ENCODE results near the gene AHDC1. TPM values are rescaled to one million over a fixed set of nuclear protein-coding genes. Genes with fewer than 3 reads are reported as not detected.
A peak's percentile ranks its signal among the peaks of the same experiment; 100 is the strongest.

AHDC1 gene
- total and polyA plus RNA-seq, 2 of the 13 experiments (the other 11 are each of a cell fraction or from before 2014, with no cell fraction given) = 1.0 to 2.7 TPM

DNA sequence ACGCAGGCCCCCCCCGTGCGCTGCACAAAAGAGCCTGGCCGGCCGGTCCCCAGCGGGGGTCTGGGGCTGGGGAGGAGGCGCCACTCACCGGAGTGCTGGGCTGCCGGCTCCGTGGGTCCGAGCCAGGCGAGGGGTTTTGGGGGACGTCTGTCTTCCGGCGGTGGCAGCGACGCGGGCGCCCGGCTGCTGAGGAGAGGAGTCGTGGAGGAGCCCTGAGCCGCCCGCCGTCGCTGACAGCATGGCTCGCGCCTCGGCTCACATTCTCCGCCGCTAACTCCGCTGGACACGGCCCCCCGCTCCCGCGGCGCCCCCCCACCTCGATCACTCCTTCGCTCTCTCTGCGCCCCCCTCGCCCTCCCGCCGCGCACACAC, 649 bp downstream of the AHDC1 start (continued):
- TF ChIP-seq ZNF263 (CRISPR knock-in tag; IDR thresholded peaks at IDR 0.05) = peak; percentile 78
- TF ChIP-seq, protein P1, sequence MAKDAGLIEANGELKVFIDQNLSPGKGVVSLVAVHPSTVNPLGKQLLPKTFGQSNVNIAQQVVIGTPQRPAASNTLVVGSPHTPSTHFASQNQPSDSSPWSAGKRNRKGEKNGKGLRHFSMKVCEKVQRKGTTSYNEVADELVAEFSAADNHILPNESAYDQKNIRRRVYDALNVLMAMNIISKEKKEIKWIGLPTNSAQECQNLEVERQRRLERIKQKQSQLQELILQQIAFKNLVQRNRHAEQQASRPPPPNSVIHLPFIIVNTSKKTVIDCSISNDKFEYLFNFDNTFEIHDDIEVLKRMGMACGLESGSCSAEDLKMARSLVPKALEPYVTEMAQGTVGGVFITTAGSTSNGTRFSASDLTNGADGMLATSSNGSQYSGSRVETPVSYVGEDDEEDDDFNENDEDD (CRISPR knock-in tag; IDR thresholded peaks at IDR 0.05; ENCODE audit: borderline replicate concordance) = no peak
- no peak for TF ChIP-seq BHLHE40 (IDR thresholded peaks at IDR 0.05; ENCODE audit: low read length)
- TF ChIP-seq ETV6 (CRISPR knock-in tag; conservative IDR thresholded peaks at IDR 0.05) = 0 out of 2 replicates have a peak, but pooled peaks have one; percentile 22
- no peak for TF ChIP-seq POGK (CRISPR knock-in tag; conservative IDR thresholded peaks at IDR 0.05)
- TF ChIP-seq, protein P2, sequence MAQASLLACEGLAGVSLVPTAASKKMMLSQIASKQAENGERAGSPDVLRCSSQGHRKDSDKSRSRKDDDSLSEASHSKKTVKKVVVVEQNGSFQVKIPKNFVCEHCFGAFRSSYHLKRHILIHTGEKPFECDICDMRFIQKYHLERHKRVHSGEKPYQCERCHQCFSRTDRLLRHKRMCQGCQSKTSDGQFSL (CRISPR knock-in tag; IDR thresholded peaks at IDR 0.05) = peak; percentile 77; the same call in 1 of the 2 replicates
- no peak for TF ChIP-seq HNRNPUL1 (IDR thresholded peaks at IDR 0.05; ENCODE audit: low read depth, low read length)
- no peak for TF ChIP-seq ZBTB14 (CRISPR knock-in tag; IDR thresholded peaks at IDR 0.05)
- TF ChIP-seq, protein P3, sequence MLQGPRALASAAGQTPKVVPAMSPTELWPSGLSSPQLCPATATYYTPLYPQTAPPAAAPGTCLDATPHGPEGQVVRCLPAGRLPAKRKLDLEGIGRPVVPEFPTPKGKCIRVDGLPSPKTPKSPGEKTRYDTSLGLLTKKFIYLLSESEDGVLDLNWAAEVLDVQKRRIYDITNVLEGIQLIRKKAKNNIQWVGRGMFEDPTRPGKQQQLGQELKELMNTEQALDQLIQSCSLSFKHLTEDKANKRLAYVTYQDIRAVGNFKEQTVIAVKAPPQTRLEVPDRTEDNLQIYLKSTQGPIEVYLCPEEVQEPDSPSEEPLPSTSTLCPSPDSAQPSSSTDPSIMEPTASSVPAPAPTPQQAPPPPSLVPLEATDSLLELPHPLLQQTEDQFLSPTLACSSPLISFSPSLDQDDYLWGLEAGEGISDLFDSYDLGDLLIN (CRISPR knock-in tag; IDR thresholded peaks at IDR 0.05; ENCODE audit: borderline replicate concordance) = no peak
- no peak for TF ChIP-seq ZNF777 (CRISPR knock-in tag; IDR thresholded peaks at IDR 0.05)
- no peak for TF ChIP-seq MXD3 (CRISPR knock-in tag; IDR thresholded peaks at IDR 0.05)
- TF ChIP-seq YEATS2 (CRISPR knock-in tag; IDR thresholded peaks at IDR 0.05; ENCODE audit: borderline replicate concordance) = no peak
- TF ChIP-seq ZNF143 (CRISPR knock-in tag; IDR thresholded peaks at IDR 0.05) = no peak
- TF ChIP-seq SMARCC2 (IDR thresholded peaks at IDR 0.05) = no peak
- TF ChIP-seq SNRNP70 (IDR thresholded peaks at IDR 0.05; ENCODE audit: low read depth, low read length) = no peak
- no peak for TF ChIP-seq PAWR (CRISPR knock-in tag; IDR thresholded peaks at IDR 0.05; ENCODE audit: borderline replicate concordance)
- no peak for TF ChIP-seq ZFP37 (CRISPR knock-in tag; IDR thresholded peaks at IDR 0.05; ENCODE audit: borderline replicate concordance)
- no peak for TF ChIP-seq THAP11 (CRISPR knock-in tag; IDR thresholded peaks at IDR 0.05)
- no peak for TF ChIP-seq BORCS8-MEF2B (CRISPR knock-in tag; IDR thresholded peaks at IDR 0.05)
- no peak for TF ChIP-seq SATB2 (CRISPR knock-in tag; IDR thresholded peaks at IDR 0.05)
- peak; percentile 30 for TF ChIP-seq ASH2L (IDR thresholded peaks at IDR 0.05; ENCODE audit: insufficient read length, low read depth, low read length)
- TF ChIP-seq ZNF34 (CRISPR knock-in tag; IDR thresholded peaks at IDR 0.05; ENCODE audit: borderline replicate concordance) = no peak
- no peak for TF ChIP-seq HOXA9 (CRISPR knock-in tag; IDR thresholded peaks at IDR 0.05; ENCODE audit: borderline replicate concordance)

Measured in HepG2 (cell line).